ENCODE measurements around the gene CALB2.
"Not testable (repeated sequence)": the region's sequence is repeated elsewhere in the genome, so short reads cannot be mapped to it uniquely, and the experiment has no call there.

The CALB2 gene

GRCh38 chr16:71353736-71354135, 4.8 kb upstream of the CALB2 start:
- DNase-seq: no peak

GRCh38 chr16:71354156-71354555, 4.4 kb upstream of the CALB2 start:
- no peak for DNase-seq

- no peak for DNase-seq
These were observed 2.3 kb upstream of the CALB2 start for GRCh38 chr16:71356051-71356740.

GRCh38 chr16:71356936-71357335, 1.6 kb upstream of the CALB2 start:
- DNase-seq: not testable (repeated sequence)

- no peak for DNase-seq
These were observed 842 bp upstream of the CALB2 start for GRCh38 chr16:71357681-71358080.

- DNase-seq: no peak
These were observed 908 bp downstream of the CALB2 start for GRCh38 chr16:71359431-71359830.

- no peak for DNase-seq
These were observed 1.9 kb downstream of the CALB2 start for GRCh38 chr16:71360378-71360777.

GRCh38 chr16:71364133-71364681, 5.7 kb downstream of the CALB2 start:
- DNase-seq: peak; percentile 13

GRCh38 chr16:71365021-71365420, 6.5 kb downstream of the CALB2 start:
- no peak for DNase-seq

GRCh38 chr16:71367241-71367976, 8.9 kb downstream of the CALB2 start:
- peak; percentile 65 for DNase-seq

GRCh38 chr16:71368958-71369357, 10.4 kb downstream of the CALB2 start:
- no peak for DNase-seq

GRCh38 chr16:71369494-71369893, 11.0 kb downstream of the CALB2 start:
- no peak for DNase-seq

GRCh38 chr16:71371237-71371636, 12.7 kb downstream of the CALB2 start:
- DNase-seq: no peak

GRCh38 chr16:71373073-71373472, 14.6 kb downstream of the CALB2 start:
- no peak for DNase-seq

GRCh38 chr16:71376465-71377157, 18.1 kb downstream of the CALB2 start:
- DNase-seq: no peak

GRCh38 chr16:71379711-71380110, 21.2 kb downstream of the CALB2 start:
- no peak for DNase-seq

GRCh38 chr16:71380831-71381230, 22.3 kb downstream of the CALB2 start:
- DNase-seq: no peak

- DNase-seq: no peak
These were observed 24.7 kb downstream of the CALB2 start for GRCh38 chr16:71383054-71383773.

GRCh38 chr16:71384073-71384724, 25.7 kb downstream of the CALB2 start:
- no peak for DNase-seq

GRCh38 chr16:71387045-71387871, 28.7 kb downstream of the CALB2 start:
- DNase-seq: no peak

- DNase-seq: no peak
These were observed 30.8 kb downstream of the CALB2 start for GRCh38 chr16:71389330-71389729.

Measured in NCI-H1694 (cell line).